Stomach smooth muscle (tissue), 2 donors: ENCODE results near the gene ZFYVE28.

Experiments
- H3K27ac ChIP-seq: one replicate; pipeline ENCODE4 v1.7.0; 2013; ENCODE audit warnings: mild to moderate bottlenecking, low read length, inconsistent platforms
- H3K27me3 ChIP-seq, 2 donors: one replicate each; pipeline ENCODE4 v1.7.0; 2013; ENCODE audit warnings: low read length in 2 of 2; ENCODE audit not compliant: insufficient read depth in 2 of 2, control insufficient read depth in 1 of 2
- H3K36me3 ChIP-seq, 2 donors: one replicate each; pipeline ENCODE4 v1.7.0; 2013; ENCODE audit warnings: low read length in 2 of 2; ENCODE audit not compliant: control insufficient read depth in 2 of 2, insufficient read depth in 2 of 2
- H3K4me1 ChIP-seq: one replicate; pipeline ENCODE4 v1.7.0; 2013; ENCODE audit warnings: low read length; ENCODE audit not compliant: control insufficient read depth, insufficient read depth
- H3K4me3 ChIP-seq, 2 donors: one replicate each; pipeline ENCODE4 v1.7.0; 2013; ENCODE audit warnings: low read length in 2 of 2
- H3K9ac ChIP-seq, 2 donors: one replicate each; pipeline ENCODE4 v1.7.0; 2013; ENCODE audit warnings: low read length in 2 of 2, mild to moderate bottlenecking in 1 of 2
- H3K9me3 ChIP-seq, 2 donors: one replicate each; pipeline ENCODE4 v1.7.0; 2013; ENCODE audit warnings: low read length in 2 of 2; ENCODE audit not compliant: control insufficient read depth in 2 of 2
- donor health status: healthy.
- donor health status: Pancreatic carcinoma.

The ZFYVE28 gene

DNA sequence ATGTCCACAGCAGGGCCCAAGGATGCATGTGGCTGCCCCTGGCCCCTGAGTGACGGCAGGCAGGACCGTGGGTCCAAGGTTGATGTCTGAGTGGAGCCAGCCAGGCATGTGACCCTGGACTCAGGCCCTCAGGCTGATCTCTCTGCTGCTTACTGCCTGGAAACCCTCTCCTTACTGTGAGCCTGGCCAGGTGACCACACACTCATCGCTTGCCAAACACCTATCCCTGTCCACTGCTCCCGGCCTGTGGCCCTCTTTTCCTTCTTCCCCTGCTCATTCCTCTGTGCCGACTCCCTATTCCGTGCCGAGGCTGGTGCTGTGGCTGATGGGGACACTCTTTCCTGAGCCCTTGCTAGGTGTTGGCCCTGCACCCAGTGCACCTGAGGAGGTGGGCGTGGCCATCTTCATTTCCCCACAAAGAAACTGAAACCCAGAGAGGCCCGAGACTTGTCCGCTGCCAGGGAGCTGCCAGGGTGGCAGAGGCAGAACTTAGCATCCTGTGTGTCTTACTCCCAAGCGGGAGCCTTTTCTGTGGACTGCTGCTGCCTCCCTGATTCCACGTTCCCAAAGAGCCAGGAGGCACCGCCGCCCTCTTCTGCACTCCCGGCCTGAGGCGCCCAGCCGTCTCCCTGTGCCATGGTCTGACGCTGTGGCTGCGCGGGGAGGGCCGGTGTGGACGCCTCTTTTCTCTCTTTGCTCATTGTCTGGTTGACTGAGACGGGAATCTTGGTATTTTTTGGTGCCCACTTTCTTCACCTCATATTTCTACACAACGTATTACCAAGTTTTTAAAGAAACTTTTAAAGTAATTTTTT, 39.2 kb upstream of the ZFYVE28 start:
- H3K4me1 ChIP-seq, result peaks cover 11% of the 10 kb centered on the region
- H3K27ac ChIP-seq, result no peak overlapping the region
- no peaks in the 10 kb centered on the region for H3K36me3 ChIP-seq
- H3K4me3 ChIP-seq, result no peak overlapping the region
- H3K9me3 ChIP-seq, result no peaks in the 10 kb centered on the region
- H3K27me3 ChIP-seq, result peaks cover 0 to 6% of the 10 kb centered on the region in 2 donors
- no peak overlapping the region for H3K9ac ChIP-seq

DNA sequence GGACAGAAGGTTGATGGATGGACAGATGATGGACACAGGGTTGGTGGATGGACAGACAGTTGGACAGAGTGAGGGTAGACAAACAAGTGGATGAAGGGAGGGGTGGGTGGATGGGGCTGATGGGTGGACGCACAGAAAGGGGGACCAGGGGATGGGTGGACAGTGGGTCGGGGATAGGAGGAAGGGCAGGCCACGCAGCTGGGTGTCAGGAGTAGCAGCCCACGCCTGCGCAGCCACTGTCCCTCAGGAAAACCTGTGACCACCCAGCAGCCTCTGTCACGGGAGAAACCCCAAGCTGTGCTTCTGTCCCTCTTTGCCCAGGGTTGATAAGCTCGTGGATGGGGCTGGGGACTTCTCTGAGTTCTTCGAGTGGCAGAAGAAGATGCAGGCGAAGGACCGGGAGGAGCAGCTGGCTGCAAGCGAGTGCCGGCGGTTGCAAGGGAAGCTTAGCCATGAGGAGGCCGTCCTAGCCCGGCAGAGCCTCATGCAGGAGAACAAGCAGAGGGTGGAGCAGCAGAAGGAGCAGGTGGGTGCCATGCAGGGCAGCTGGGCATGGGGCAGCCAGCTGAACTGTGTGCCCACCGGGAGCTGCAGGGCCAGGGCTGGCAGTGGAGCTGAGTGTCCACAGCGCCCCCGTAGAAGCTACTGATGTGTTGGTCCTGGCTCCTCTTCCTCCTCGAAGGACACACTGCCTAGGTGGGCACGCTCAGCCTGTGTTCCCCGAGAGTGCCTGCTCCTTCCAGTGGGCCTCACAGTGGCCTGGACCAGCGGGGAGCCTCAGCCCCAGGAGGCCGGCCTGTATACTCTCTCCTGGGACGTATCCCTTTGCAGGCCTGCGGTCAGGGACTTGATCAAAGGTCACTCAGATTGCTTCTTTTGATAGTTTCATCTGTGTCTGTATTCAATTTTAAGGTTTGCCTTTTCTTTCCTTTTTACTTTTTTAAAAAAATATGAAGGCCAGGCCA, 33.7 kb upstream of the ZFYVE28 start:
- Histone ChIP-seq H3K9me3 (no peaks in the 10 kb centered on the region), H3K9ac (no peak overlapping the region), H3K27ac (no peak overlapping the region), H3K27me3 (no peaks in the 10 kb centered on the region), H3K4me3 (no peak overlapping the region), H3K36me3 (no peaks in the 10 kb centered on the region), H3K4me1 (no peaks in the 10 kb centered on the region)

DNA sequence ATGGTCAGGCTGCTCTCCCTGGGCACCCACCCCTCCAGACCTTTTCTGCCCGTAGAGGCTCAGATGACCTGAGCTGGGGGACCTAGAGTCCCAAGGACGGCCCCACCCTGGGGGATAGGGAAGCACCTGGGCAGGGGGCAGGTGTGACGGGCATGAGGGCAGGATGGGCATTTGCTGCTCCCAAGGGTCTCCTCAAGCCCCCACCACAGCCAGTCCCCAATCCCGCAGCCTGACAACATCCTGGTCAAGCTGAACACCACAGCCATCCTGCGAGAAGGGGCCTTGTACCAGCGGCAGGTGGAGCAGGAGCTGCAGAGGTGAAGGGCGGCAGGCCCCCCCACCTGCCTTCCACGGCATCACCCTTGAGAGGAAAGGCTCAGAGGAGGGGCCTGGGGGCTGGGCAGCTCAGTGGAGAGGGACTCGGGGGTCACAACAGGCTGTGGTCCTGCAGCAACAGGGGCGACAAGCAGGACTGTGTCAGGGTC, 32.6 kb upstream of the ZFYVE28 start:
- Histone ChIP-seq H3K9ac (no peak overlapping the region), H3K27me3 (no peaks in the 10 kb centered on the region), H3K9me3 (no peaks in the 10 kb centered on the region), H3K27ac (no peak overlapping the region), H3K4me1 (no peaks in the 10 kb centered on the region), H3K4me3 (no peak overlapping the region), H3K36me3 (no peaks in the 10 kb centered on the region)

DNA sequence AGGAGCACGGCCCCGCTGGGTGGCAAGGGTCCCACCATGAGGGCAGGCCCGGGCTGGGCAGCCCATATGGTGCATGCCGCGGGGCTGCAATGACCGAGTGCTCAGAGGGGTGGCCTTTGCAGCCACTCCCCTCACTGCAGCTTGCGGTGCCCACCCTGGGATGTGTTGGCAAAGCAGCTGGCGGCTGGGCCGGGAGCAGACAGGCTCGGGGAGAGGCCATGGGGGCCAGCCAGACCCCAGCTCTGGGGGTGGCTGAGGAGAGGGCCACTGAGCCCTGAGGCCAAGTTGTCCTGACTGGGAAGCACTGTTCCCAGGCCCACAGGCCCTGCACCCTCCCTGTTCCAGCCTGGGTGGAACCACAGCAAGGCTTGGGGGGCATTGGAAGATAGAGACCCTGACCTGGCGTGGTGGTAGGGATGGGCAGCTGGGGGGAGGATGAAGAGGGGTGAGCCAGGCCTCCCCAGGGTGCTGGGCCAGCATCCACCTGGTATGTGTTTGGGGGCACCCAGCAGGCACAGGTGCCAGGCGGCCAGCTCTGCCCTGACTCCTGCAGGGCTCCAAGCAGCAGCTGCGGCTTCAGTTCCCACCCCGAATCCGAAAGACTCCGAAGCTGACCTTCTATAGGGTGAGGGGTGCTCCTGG, 32.1 kb upstream of the ZFYVE28 start:
- H3K9me3 ChIP-seq, result no peaks in the 10 kb centered on the region
- no peak overlapping the region for H3K27ac ChIP-seq
- H3K27me3 ChIP-seq, result no peaks in the 10 kb centered on the region
- no peaks in the 10 kb centered on the region for H3K36me3 ChIP-seq
- no peaks in the 10 kb centered on the region for H3K4me1 ChIP-seq
- no peak overlapping the region for H3K9ac ChIP-seq
- no peak overlapping the region for H3K4me3 ChIP-seq

DNA sequence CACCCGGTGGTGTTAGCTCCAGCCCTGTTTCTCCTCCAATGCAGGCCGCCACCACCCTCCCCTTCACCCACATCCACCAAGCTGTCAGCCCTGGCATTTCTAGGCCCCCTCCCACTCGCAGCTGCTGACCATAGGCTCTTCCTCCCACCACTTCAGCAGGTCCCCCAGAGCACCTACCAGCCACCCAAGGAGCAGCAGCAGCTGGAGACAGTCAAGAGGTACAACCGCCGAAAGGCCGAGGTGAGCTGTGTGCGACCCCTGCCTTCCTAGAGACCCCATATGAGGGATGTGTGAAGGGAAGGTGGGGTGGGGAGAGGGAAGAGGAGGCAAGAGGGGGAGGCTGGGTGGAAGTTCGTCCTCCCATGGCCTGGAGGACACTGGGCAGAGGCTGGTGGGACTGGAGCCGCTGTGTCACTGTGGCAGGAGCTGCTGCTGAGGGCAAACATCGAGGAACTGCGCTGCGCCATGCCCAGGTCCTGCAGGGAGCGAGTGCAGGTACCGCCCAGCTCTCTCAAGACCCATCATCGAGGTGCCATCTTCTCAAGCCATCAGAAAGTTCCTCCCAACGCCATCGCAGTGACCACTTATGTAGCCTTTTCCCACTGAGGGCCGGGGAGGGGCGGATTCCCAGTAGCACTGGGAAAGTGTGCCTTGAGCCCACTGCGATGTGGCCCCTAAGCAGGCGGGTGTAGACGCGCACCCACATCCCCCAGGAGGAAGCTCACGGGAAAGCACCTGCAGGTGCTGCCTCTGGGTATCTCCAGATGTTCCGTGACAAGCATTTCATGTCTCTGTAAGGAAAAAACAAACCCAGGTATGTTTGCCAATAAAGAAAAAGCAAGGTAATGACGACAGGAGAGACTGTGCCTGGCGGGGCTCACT, 31.3 kb upstream of the ZFYVE28 start:
- Histone ChIP-seq H3K4me3 (no peak overlapping the region), H3K27ac (no peak overlapping the region), H3K27me3 (no peaks in the 10 kb centered on the region), H3K9me3 (no peaks in the 10 kb centered on the region), H3K4me1 (no peaks in the 10 kb centered on the region), H3K36me3 (no peaks in the 10 kb centered on the region), H3K9ac (no peak overlapping the region)

DNA sequence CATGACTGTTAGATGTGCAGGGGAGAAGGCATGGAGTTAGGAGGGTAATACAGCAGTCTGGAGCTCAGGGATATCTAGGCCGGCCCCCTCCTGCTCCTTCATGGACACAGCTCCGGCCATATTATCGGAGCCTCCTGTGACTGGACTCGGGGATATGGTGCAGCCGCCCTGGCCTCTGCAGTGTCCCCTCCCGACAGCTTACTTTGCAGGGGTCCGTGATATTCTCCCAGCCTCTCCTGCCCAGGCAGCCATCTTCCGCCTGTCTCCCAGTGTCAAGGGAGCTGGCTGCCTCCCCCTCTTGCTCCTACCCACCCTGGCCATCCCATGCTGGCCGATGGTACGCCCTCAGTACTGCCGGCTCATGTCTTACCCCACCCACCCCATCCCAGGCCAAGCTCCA, 30.6 kb upstream of the ZFYVE28 start:
- no peak overlapping the region for H3K4me3 ChIP-seq
- H3K4me1 ChIP-seq, result no peaks in the 10 kb centered on the region
- no peaks in the 10 kb centered on the region for H3K9me3 ChIP-seq
- no peaks in the 10 kb centered on the region for H3K36me3 ChIP-seq
- no peaks in the 10 kb centered on the region for H3K27me3 ChIP-seq
- H3K9ac ChIP-seq, result no peak overlapping the region
- H3K27ac ChIP-seq, result no peak overlapping the region

DNA sequence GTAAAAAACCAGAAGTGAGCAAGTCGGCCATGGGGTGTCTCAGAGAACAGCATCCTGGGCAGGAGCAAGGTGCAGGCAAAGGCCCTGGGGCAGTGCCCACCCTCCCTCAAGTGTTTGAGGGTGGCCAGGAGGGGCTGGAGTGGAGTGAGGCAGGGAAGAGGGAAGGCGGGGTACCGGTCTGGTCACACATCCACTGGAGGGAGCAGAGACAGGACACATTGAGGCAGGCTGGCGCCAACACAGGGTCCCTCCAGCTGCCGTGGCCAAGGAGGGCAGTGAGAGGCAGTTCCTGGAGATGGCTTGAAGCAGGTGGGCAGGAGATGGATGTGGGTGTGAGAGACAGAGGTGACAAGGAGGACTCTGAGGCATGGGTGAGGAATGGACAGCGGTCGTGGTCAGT, 30.1 kb upstream of the ZFYVE28 start:
- Histone ChIP-seq H3K36me3 (no peaks in the 10 kb centered on the region), H3K9ac (no peak overlapping the region), H3K9me3 (no peaks in the 10 kb centered on the region), H3K4me3 (no peak overlapping the region), H3K27ac (no peak overlapping the region), H3K4me1 (no peaks in the 10 kb centered on the region), H3K27me3 (no peaks in the 10 kb centered on the region)

DNA sequence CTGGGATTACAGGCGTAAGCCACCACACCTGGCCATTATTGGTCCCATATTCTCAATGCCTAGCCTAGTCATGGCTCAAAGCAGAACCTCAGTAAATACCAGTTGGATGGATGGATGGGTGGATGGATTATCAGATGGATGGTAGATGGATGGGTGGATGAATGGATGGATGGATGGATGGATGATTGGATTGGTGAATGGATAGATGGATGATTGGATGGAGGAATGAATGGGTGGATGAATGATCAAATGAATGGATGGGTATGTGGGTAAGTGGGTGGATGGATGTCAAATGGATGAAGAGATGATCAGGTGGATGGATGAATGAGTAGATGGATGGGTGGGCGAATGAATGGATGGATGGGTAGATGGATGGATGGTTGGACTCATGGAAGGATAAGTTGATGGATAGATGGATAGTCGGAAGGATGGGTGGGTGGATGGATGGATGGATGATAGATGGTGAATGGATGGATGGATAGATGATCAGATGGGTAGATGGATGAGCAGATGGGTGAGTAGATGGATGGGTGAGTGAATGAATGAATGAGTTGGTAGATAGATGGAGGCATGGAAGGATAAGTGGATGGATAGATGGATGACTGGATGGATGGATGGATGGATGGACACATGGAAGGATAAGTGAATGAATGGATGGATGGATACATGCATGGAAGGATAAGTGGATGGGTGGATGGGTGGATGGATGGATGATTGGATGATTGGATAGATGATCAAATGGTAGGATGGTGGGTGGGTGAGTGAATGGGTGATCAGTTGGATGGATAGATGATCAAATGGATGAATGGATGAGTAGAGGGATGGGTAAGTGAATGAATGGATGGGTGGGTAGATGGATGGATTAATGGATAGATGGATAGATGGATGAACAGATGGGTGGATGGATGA, 28.5 kb upstream of the ZFYVE28 start:
- no peak overlapping the region for H3K4me3 ChIP-seq
- H3K27me3 ChIP-seq, result no peaks in the 10 kb centered on the region
- no peaks in the 10 kb centered on the region for H3K36me3 ChIP-seq
- no peaks in the 10 kb centered on the region for H3K9me3 ChIP-seq
- no peak overlapping the region for H3K27ac ChIP-seq
- H3K9ac ChIP-seq, result no peak overlapping the region
- no peaks in the 10 kb centered on the region for H3K4me1 ChIP-seq

DNA sequence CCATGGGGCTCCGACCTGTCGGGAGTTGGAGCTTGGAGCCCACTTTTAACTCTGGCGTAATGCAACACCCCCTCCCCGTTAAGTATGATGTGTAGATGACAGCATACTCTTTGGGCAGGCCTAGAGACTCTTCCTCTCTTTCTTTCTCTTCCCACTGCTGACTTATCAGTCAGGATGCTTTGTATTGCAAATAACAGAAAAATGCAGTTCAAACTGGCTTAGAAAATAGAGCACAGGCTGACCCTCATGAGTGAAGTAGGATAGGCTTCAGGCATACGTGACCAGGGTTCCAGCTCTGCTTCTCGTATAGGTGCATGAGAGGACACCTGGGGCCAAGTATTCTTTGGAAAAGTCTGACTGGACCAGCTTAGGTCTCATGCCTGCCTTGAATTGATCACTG, 27.1 kb upstream of the ZFYVE28 start:
- H3K27ac ChIP-seq, result no peak overlapping the region
- H3K4me3 ChIP-seq, result no peak overlapping the region
- H3K27me3 ChIP-seq, result peaks cover 0 to 3% of the 10 kb centered on the region in 2 donors
- no peaks in the 10 kb centered on the region for H3K9me3 ChIP-seq
- H3K9ac ChIP-seq, result no peak overlapping the region
- no peaks in the 10 kb centered on the region for H3K4me1 ChIP-seq
- no peaks in the 10 kb centered on the region for H3K36me3 ChIP-seq
